GM12864 (cell line): ENCODE measurements around the gene ZNF808.
A peak's percentile ranks its signal among the peaks of the same experiment; 100 is the strongest.
"Not testable (repeated sequence)": the region's sequence is repeated elsewhere in the genome, so short reads cannot be mapped to it uniquely, and the experiment has no call there.

ENCODE experiments used
- DNase-seq: peaks from one replicate; pipeline ENCODE4 v3.0.0-alpha.2; 2011; ENCODE audit warnings: low read depth
- H3K4me3 ChIP-seq: 2 replicates; pipeline ENCODE4 v1.5.1; 2011; ENCODE audit warnings: mild to moderate bottlenecking, low read depth, low read length, control low read depth
- CTCF ChIP-seq: IDR thresholded peaks from 2 replicates; pipeline ENCODE4 v1.5.1; 2011; ENCODE audit warnings: low read depth, mild to moderate bottlenecking, moderate library complexity, low read length, control low read depth, inconsistent platforms; ENCODE audit errors: missing control alignments

ZNF808 gene

GRCh38 chr19:52507266-52507665 lies 20.2 kb upstream of the ZNF808 start:
- no peak for DNase-seq
- no peak overlapping the region for H3K4me3 ChIP-seq
- TF ChIP-seq CTCF, result no peak

- DNase-seq, result no peak
- no peak overlapping the region for H3K4me3 ChIP-seq
- no peak for TF ChIP-seq CTCF
Observed at GRCh38 chr19:52516191-52516590, 11.3 kb upstream of the ZNF808 start.

- no peak for DNase-seq
- TF ChIP-seq CTCF, result no peak
- no peak overlapping the region for H3K4me3 ChIP-seq
Observed at GRCh38 chr19:52518646-52519045, 8.8 kb upstream of the ZNF808 start.

- not testable (repeated sequence) for DNase-seq, H3K4me3 ChIP-seq
Observed at GRCh38 chr19:52519175-52519574, 8.3 kb upstream of the ZNF808 start.

- DNase-seq, result no peak
- TF ChIP-seq CTCF, result no peak
- no peak overlapping the region for H3K4me3 ChIP-seq
Observed at GRCh38 chr19:52520013-52520412, 7.5 kb upstream of the ZNF808 start.

- no peak for TF ChIP-seq CTCF
- H3K4me3 ChIP-seq, result no peak overlapping the region
- DNase-seq, result no peak
Observed at GRCh38 chr19:52522551-52522950, 4.9 kb upstream of the ZNF808 start.

- TF ChIP-seq CTCF, result no peak
- no peak for DNase-seq
- no peak overlapping the region for H3K4me3 ChIP-seq
Observed at GRCh38 chr19:52524086-52524485, 3.4 kb upstream of the ZNF808 start.

- no peak for TF ChIP-seq CTCF
- no peak for DNase-seq
- H3K4me3 ChIP-seq, result peak overlapping the region; percentile 89
Observed at GRCh38 chr19:52527956-52528351, 486 bp downstream of the ZNF808 start.
